Mesenchymal stem cell (in vitro differentiated cells and primary cell): Measurements from ENCODE around the gene ZNF169. TPM values are rescaled to one million over a fixed set of nuclear protein-coding genes. Genes with fewer than 3 reads are reported as not detected.

Source experiments
- DNase-seq: peaks from one replicate; pipeline ENCODE4 v3.0.0-alpha.2; 2013
- H2AFZ ChIP-seq: one replicate; pipeline ENCODE4 v1.6.1; 2013; ENCODE audit warnings: low read depth, mild to moderate bottlenecking, control low read depth, inconsistent platforms, low read length, moderate library complexity
- H2AK5ac ChIP-seq: 2 replicates; pipeline ENCODE4 v1.6.1; 2013; ENCODE audit warnings: low read length, moderate library complexity, mild to moderate bottlenecking, inconsistent platforms; ENCODE audit not compliant: severe bottlenecking
- H2BK120ac ChIP-seq: one replicate; pipeline ENCODE4 v1.6.1; 2013; ENCODE audit warnings: low read depth, mild to moderate bottlenecking, inconsistent platforms, low read length, moderate library complexity
- H2BK12ac ChIP-seq, 2 experiments: one replicate each; pipeline ENCODE4 v1.6.1; 2013; ENCODE audit warnings: inconsistent platforms in 2 of 2, low read length in 2 of 2, mild to moderate bottlenecking in 2 of 2, moderate library complexity in 2 of 2, control low read depth in 1 of 2
- H2BK15ac ChIP-seq: one replicate; pipeline ENCODE4 v1.6.1; 2013; ENCODE audit warnings: mild to moderate bottlenecking, low read depth, inconsistent platforms; ENCODE audit not compliant: poor library complexity, severe bottlenecking
- H2BK5ac ChIP-seq: 2 replicates; pipeline ENCODE4 v1.6.1; 2013; ENCODE audit warnings: low read depth, mild to moderate bottlenecking, low read length, control low read depth, inconsistent platforms; ENCODE audit not compliant: poor library complexity, severe bottlenecking
- H3K14ac ChIP-seq, 2 experiments: one replicate each; pipeline ENCODE4 v1.6.1; 2013; ENCODE audit warnings: inconsistent platforms in 2 of 2, low read length in 2 of 2, control low read depth in 1 of 2, mild to moderate bottlenecking in 1 of 2, moderate library complexity in 1 of 2
- H3K18ac ChIP-seq, 2 experiments: one replicate each; pipeline ENCODE4 v1.6.1; 2013; ENCODE audit warnings: inconsistent platforms in 2 of 2, low read length in 2 of 2, control low read depth in 1 of 2, low read depth in 1 of 2, mild to moderate bottlenecking in 1 of 2
- H3K23ac ChIP-seq, 2 experiments: one replicate each; pipeline ENCODE4 v1.6.1; 2013; ENCODE audit warnings: inconsistent platforms in 2 of 2, low read length in 2 of 2, mild to moderate bottlenecking in 2 of 2, moderate library complexity in 2 of 2, control low read depth in 1 of 2
- H3K27ac ChIP-seq: 2 replicates; pipeline ENCODE4 v1.5.1; 2013; ENCODE audit warnings: mild to moderate bottlenecking, moderate library complexity, low read length, control low read depth, inconsistent platforms; ENCODE audit not compliant: poor library complexity, severe bottlenecking
- H3K27me3 ChIP-seq, 2 experiments: 2 replicates each; pipeline versions ENCODE4 v1.6.1 to v1.7.0; 2013; ENCODE audit warnings: low read length in 2 of 2, mild to moderate bottlenecking in 2 of 2, moderate library complexity in 2 of 2, control low read depth in 1 of 2, inconsistent platforms in 1 of 2; ENCODE audit not compliant: control insufficient read depth in 1 of 2, insufficient read depth in 1 of 2
- H3K36me3 ChIP-seq, 2 experiments: 2 replicates each; pipeline versions ENCODE4 v1.6.1 to v1.7.0; 2013; ENCODE audit warnings: low read length in 2 of 2, control low read depth in 1 of 2, inconsistent platforms in 1 of 2, low read depth in 1 of 2, mild to moderate bottlenecking in 1 of 2; ENCODE audit not compliant: insufficient read depth in 2 of 2, control insufficient read depth in 1 of 2
- H3K4ac ChIP-seq, 2 experiments: one replicate each; pipeline ENCODE4 v1.6.1; 2013; ENCODE audit warnings: inconsistent platforms in 2 of 2, low read length in 2 of 2, mild to moderate bottlenecking in 2 of 2, moderate library complexity in 2 of 2, control low read depth in 1 of 2, low read depth in 1 of 2
- H3K4me1 ChIP-seq: 2 replicates; pipeline ENCODE4 v1.6.1; 2013; ENCODE audit warnings: low read depth, low read length, control low read depth; ENCODE audit not compliant: control insufficient read depth, insufficient read depth
- H3K4me2 ChIP-seq: 2 replicates; pipeline ENCODE4 v1.6.1; 2013; ENCODE audit warnings: low read length, mild to moderate bottlenecking, inconsistent platforms; ENCODE audit not compliant: poor library complexity, severe bottlenecking
- H3K4me3 ChIP-seq, 2 experiments: 2 replicates each; pipeline versions ENCODE4 v1.5.1 to v1.7.0; 2013; ENCODE audit warnings: low read length in 2 of 2, mild to moderate bottlenecking in 2 of 2, control low read depth in 1 of 2, low read depth in 1 of 2; ENCODE audit not compliant: insufficient read depth in 1 of 2
- H3K79me1 ChIP-seq: replicated peaks from 2 replicates; pipeline ENCODE4 v1.6.1; 2013; ENCODE audit warnings: mild to moderate bottlenecking, control low read depth, low read length, inconsistent platforms; ENCODE audit not compliant: poor library complexity, severe bottlenecking
- H3K9ac ChIP-seq: 2 replicates; pipeline ENCODE4 v1.7.0; 2013; ENCODE audit warnings: mild to moderate bottlenecking, low read length, moderate library complexity
- H3K9me3 ChIP-seq: 2 replicates; pipeline ENCODE4 v1.7.0; 2013; ENCODE audit warnings: mild to moderate bottlenecking, low read length; ENCODE audit not compliant: control insufficient read depth
- H4K8ac ChIP-seq: one replicate; pipeline ENCODE4 v1.6.1; 2013; ENCODE audit warnings: inconsistent platforms, mild to moderate bottlenecking, low read length, moderate library complexity
- H4K91ac ChIP-seq: one replicate; pipeline ENCODE4 v1.6.1; 2013; ENCODE audit warnings: mild to moderate bottlenecking, low read length, inconsistent platforms
- WGBS: methylation state at CpG from one replicate; pipeline ENCODE4 v1.1.7; 2013; ENCODE audit warnings: mixed read lengths; 5-methylcytosine and 5-hydroxymethylcytosine counted together
- polyA plus RNA-seq, 2 experiments: library from polyadenylated mRNA; stranded (reverse); fragments of 200-250 nt; gene quantifications; one replicate each; pipeline ENCODE4 v1.2.3, GENCODE V29; 2013

The ZNF169 gene
- polyA plus RNA-seq (2013, experiment 1 of 2) = 1.1 TPM
- 0.93 TPM for polyA plus RNA-seq (2013, experiment 2 of 2)

GRCh38 chr9:94259077-94259862 lies at the start of gene ZNF169:
TSS of gene ZNF169 (plus strand) at chr9:94259298. CDS start at chr9:94278813, 19,515 bp downstream.
- H3K18ac ChIP-seq = peak within 1 kb of the TSS in 1 of 2 experiments; percentile 86
- peaks cover 3 to 6% of the 10 kb centered on the region in 2 experiments for H3K27me3 ChIP-seq
- peak within 1 kb of the TSS in 1 of 2 experiments; percentile 62 for H3K4ac ChIP-seq
- H2BK12ac ChIP-seq = peak within 1 kb of the TSS in 1 of 2 experiments; percentile 10
- H2AK5ac ChIP-seq = no peak within 1 kb of the TSS
- peak within 1 kb of the TSS; percentile 83 for H3K4me2 ChIP-seq
- no peak within 1 kb of the TSS for H2BK5ac ChIP-seq
- peaks cover 11% of the 10 kb centered on the region for H3K4me1 ChIP-seq
- no peak within 1 kb of the TSS for H2BK15ac ChIP-seq
- H3K9me3 ChIP-seq = no peaks in the 10 kb centered on the region
- H2AFZ ChIP-seq = peak within 1 kb of the TSS; percentile 87
- peak within 1 kb of the TSS; percentile 97 for H3K9ac ChIP-seq
- H3K79me1 ChIP-seq = peaks cover 17% of the 10 kb centered on the region
- no peaks in the 10 kb centered on the region for H3K36me3 ChIP-seq
- H2BK120ac ChIP-seq = no peak within 1 kb of the TSS
- peak within 1 kb of the TSS; percentile 71 for H4K8ac ChIP-seq
- peak within 1 kb of the TSS; percentile 23 for H4K91ac ChIP-seq
- no peak within 1 kb of the TSS for H3K27ac ChIP-seq
- peak within 1 kb of the TSS in 1 of 2 experiments; percentile 50 for H3K23ac ChIP-seq
- H3K14ac ChIP-seq = peak within 1 kb of the TSS in 1 of 2 experiments; percentile 96
- WGBS = 3% methylated on average over 42 of the region's 50 CpGs
- peak; percentile 87 for DNase-seq
- H3K4me3 ChIP-seq = peak within 1 kb of the TSS; percentile 77 to 100

DNA sequence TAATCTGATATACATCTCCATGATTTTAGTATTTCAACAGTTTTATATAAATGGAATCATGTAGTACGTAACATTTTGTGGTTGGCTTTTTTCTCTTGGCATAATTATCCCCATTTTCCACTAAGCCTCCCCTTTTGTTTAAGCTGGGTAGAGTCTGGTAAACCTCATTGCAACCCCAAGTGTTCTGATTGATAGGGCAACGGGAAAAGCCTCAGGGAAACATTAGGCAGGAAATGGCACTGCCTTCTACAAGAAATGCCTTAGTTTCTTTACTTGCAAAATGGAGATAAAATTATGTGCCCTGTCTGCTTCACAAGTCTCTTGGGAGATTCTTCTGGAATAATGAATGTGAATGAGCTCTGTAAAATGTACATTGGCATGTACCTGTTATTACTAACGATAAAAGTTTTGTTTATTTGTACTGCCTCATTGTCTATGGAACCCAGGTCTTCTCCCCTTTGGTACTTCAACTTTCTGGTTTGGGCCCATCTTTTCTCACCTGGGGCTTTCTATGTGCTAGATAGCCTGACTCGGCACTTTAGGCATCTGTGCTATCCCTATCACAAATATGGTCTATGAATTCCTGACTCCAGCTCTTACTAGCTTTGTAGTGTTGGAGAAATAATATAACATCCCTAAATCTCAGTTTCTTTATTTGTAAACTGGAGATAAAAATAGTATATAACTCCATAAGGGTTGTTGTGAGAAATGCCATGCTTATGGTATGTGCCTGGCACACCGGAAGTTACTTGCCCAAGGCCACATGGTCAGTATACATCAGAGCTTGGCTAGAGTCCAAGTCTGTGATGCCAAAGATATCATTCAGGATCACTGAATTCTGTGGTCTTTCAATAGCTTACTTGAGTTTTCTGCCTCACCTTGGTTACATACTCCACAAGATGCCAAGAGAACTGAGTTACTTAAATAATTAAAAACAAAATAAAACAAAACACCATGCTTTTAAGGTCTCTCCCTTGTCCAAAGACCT lies 48.2 kb upstream of the ZNF169 start:
- H3K27me3 ChIP-seq = no peaks in the 10 kb centered on the region
- H3K4ac ChIP-seq = no peak overlapping the region
- H3K23ac ChIP-seq = no peak overlapping the region
- H3K4me2 ChIP-seq = no peak overlapping the region
- H3K4me1 ChIP-seq = no peaks in the 10 kb centered on the region
- no peak overlapping the region for H3K18ac ChIP-seq
- no peak overlapping the region for H4K8ac ChIP-seq
- no peak overlapping the region for H3K27ac ChIP-seq
- DNase-seq = no peak
- no peaks in the 10 kb centered on the region for H3K79me1 ChIP-seq
- H3K9me3 ChIP-seq = peaks cover 7% of the 10 kb centered on the region
- H2AK5ac ChIP-seq = no peak overlapping the region
- 88% methylated on average over 3 of the region's 5 CpGs for WGBS
- no peak overlapping the region for H2BK5ac ChIP-seq
- no peak overlapping the region for H4K91ac ChIP-seq
- H3K4me3 ChIP-seq = no peak overlapping the region
- no peak overlapping the region for H3K14ac ChIP-seq
- no peak overlapping the region for H2BK12ac ChIP-seq
- H2BK120ac ChIP-seq = no peak overlapping the region
- no peak overlapping the region for H3K9ac ChIP-seq
- H3K36me3 ChIP-seq = no peaks in the 10 kb centered on the region
- no peak overlapping the region for H2BK15ac ChIP-seq
- H2AFZ ChIP-seq = no peak overlapping the region

DNA sequence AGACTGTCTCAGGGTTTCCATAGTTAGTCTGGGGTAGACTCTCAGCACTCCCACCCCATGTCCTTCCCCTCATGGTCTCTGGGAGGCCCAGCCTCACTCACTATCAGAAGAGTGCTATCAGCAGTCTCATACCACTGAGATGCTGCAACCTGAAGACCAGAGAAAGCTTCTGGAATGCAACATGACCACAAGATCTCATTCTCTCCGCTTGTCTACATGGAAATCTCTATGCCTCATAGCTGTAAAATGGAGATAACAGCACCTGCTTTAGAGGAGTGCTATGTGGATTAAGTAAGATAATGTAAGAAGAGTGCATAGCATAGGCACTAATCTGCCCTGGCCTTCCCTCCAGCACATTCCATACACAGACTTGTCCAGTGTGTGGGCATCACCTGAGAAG lies 47.0 kb upstream of the ZNF169 start:
- Histone ChIP-seq H2BK15ac (no peak overlapping the region), H3K9me3 (peaks cover 7% of the 10 kb centered on the region), H3K9ac (no peak overlapping the region), H2BK5ac (no peak overlapping the region), H3K79me1 (no peaks in the 10 kb centered on the region), H2AK5ac (no peak overlapping the region), H3K4me1 (no peaks in the 10 kb centered on the region), H3K23ac (no peak overlapping the region), H4K8ac (no peak overlapping the region), H3K18ac (no peak overlapping the region), H3K27ac (no peak overlapping the region), H3K4me2 (no peak overlapping the region), H3K4me3 (no peak overlapping the region), H4K91ac (no peak overlapping the region), H3K14ac (no peak overlapping the region), H2AFZ (no peak overlapping the region), H2BK120ac (no peak overlapping the region), H3K27me3 (no peaks in the 10 kb centered on the region), H3K36me3 (no peaks in the 10 kb centered on the region), H2BK12ac (no peak overlapping the region), H3K4ac (no peak overlapping the region)
- peak; percentile 21 for DNase-seq
- WGBS = no CpG with 5 or more reads among the region's 1 CpG

DNA sequence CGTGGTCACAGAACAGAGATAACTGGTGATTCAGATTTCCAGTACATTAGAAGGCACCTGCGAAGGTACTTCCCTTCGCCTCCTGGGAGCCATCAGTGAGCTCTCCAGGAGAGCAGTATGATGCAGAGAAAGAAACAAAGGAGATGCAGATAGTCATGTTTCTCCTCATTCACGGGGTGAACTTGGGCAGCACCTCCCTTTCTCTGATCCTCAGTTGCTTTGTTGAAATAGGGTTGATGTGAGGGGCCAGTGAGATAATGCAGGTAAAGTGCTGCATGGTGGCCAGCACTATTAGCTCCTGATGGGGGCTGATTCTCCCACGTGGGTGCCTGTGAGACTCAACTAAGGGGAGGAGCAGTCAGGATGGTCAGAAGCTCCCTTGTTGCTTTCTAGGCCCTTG lies 46.6 kb upstream of the ZNF169 start:
- no peak for DNase-seq
- Histone ChIP-seq H3K4ac (no peak overlapping the region), H3K27ac (no peak overlapping the region), H2BK5ac (no peak overlapping the region), H3K9ac (no peak overlapping the region), H3K18ac (no peak overlapping the region), H2BK15ac (no peak overlapping the region), H3K4me1 (no peaks in the 10 kb centered on the region), H3K27me3 (no peaks in the 10 kb centered on the region), H2BK12ac (no peak overlapping the region), H2AFZ (no peak overlapping the region), H3K14ac (no peak overlapping the region), H3K4me2 (no peak overlapping the region), H3K9me3 (peaks cover 7% of the 10 kb centered on the region), H4K91ac (no peak overlapping the region), H3K4me3 (no peak overlapping the region), H4K8ac (no peak overlapping the region), H3K36me3 (no peaks in the 10 kb centered on the region), H2BK120ac (no peak overlapping the region), H2AK5ac (no peak overlapping the region), H3K23ac (no peak overlapping the region), H3K79me1 (no peaks in the 10 kb centered on the region)
- 33% methylated on average over 5 of the region's 5 CpGs for WGBS
